ENCODE results near the gene STRC. TPM values are rescaled to one million over a fixed set of nuclear protein-coding genes. Genes with fewer than 3 reads are reported as not detected.
"Not testable (repeated sequence)": the region's sequence is repeated elsewhere in the genome, so short reads cannot be mapped to it uniquely, and the experiment has no call there.

The STRC gene
- total RNA-seq, result 0.05 TPM
- 1.8 TPM for polyA plus RNA-seq
- long read RNA-seq, donor 1, result 0 reads
- long read RNA-seq, donor 2, result 0 reads
- long read RNA-seq, donor 3, result 0 reads
- long read RNA-seq, donor 4, result 0 reads
- long read RNA-seq, donor 5, partial matches to known transcripts, result 0 of 1 reads
- long read RNA-seq, donor 5, other reads (novel, unspliced or antisense), result 0 of 1 reads
- long read RNA-seq, donor 6, result 0 reads
- long read RNA-seq, donor 7, result 0 reads
- long read RNA-seq, donor 8, result 0 reads
- long read RNA-seq, donor 9, result 0 reads
- long read RNA-seq, donor 10, result 0 reads

GRCh38 chr15:43618700-43619099 is at the start of gene STRC:
TSS of gene STRC (minus strand) at chr15:43618800. CDS start at chr15:43618722, 78 bp downstream.
- not testable (repeated sequence) for H3K4me3 ChIP-seq (ENCODE audit: low read length in 2 of 2); H3K27me3 ChIP-seq (ENCODE audit: control insufficient read depth in 2 of 2, insufficient read depth in 1 of 2, low read length in 1 of 2); DNase-seq (ENCODE audit: low read depth in 6 of 9, low spot score in 9 of 9); H3K4me1 ChIP-seq (ENCODE audit: control insufficient read depth in 2 of 2, insufficient read depth in 2 of 2, low read length in 2 of 2); H3K9me3 ChIP-seq (ENCODE audit: control insufficient read depth in 2 of 2, insufficient read depth in 1 of 2, low read length in 1 of 2); H3K36me3 ChIP-seq (ENCODE audit: control insufficient read depth in 2 of 2, insufficient read depth in 2 of 2, low read length in 1 of 2); H3K27ac ChIP-seq (ENCODE audit: low read depth in 1 of 2, low read length in 1 of 2)
- no CpG with 5 or more reads among the region's 2 CpGs for WGBS

GRCh38 chr15:43666177-43666576 is 47.6 kb upstream of the STRC start:
- H3K27me3 ChIP-seq (ENCODE audit: control insufficient read depth in 2 of 2, insufficient read depth in 1 of 2, low read length in 1 of 2); H3K9me3 ChIP-seq (ENCODE audit: control insufficient read depth in 2 of 2, insufficient read depth in 1 of 2, low read length in 1 of 2); H3K27ac ChIP-seq (ENCODE audit: low read depth in 1 of 2, low read length in 1 of 2); H3K4me1 ChIP-seq (ENCODE audit: control insufficient read depth in 2 of 2, insufficient read depth in 2 of 2, low read length in 2 of 2); H3K36me3 ChIP-seq (ENCODE audit: control insufficient read depth in 2 of 2, insufficient read depth in 2 of 2, low read length in 1 of 2); H3K4me3 ChIP-seq (ENCODE audit: low read length in 2 of 2); DNase-seq (ENCODE audit: low read depth in 6 of 9, low spot score in 9 of 9): not testable (repeated sequence)
- WGBS, result no CpG with 5 or more reads among the region's 1 CpG

GRCh38 chr15:43663333-43663732 is 44.7 kb upstream of the STRC start:
- WGBS, result no CpG with 5 or more reads among the region's 8 CpGs
- not testable (repeated sequence) for H3K4me1 ChIP-seq (ENCODE audit: control insufficient read depth in 2 of 2, insufficient read depth in 2 of 2, low read length in 2 of 2); H3K27ac ChIP-seq (ENCODE audit: low read depth in 1 of 2, low read length in 1 of 2); H3K9me3 ChIP-seq (ENCODE audit: control insufficient read depth in 2 of 2, insufficient read depth in 1 of 2, low read length in 1 of 2); H3K36me3 ChIP-seq (ENCODE audit: control insufficient read depth in 2 of 2, insufficient read depth in 2 of 2, low read length in 1 of 2); H3K4me3 ChIP-seq (ENCODE audit: low read length in 2 of 2); DNase-seq (ENCODE audit: low read depth in 6 of 9, low spot score in 9 of 9); H3K27me3 ChIP-seq (ENCODE audit: control insufficient read depth in 2 of 2, insufficient read depth in 1 of 2, low read length in 1 of 2)

GRCh38 chr15:43662293-43662692 is 43.7 kb upstream of the STRC start:
- DNase-seq (ENCODE audit: low read depth in 6 of 9, low spot score in 9 of 9); H3K9me3 ChIP-seq (ENCODE audit: control insufficient read depth in 2 of 2, insufficient read depth in 1 of 2, low read length in 1 of 2); H3K4me3 ChIP-seq (ENCODE audit: low read length in 2 of 2); H3K36me3 ChIP-seq (ENCODE audit: control insufficient read depth in 2 of 2, insufficient read depth in 2 of 2, low read length in 1 of 2); H3K4me1 ChIP-seq (ENCODE audit: control insufficient read depth in 2 of 2, insufficient read depth in 2 of 2, low read length in 2 of 2); H3K27ac ChIP-seq (ENCODE audit: low read depth in 1 of 2, low read length in 1 of 2); H3K27me3 ChIP-seq (ENCODE audit: control insufficient read depth in 2 of 2, insufficient read depth in 1 of 2, low read length in 1 of 2): not testable (repeated sequence)
- 96% methylated on average over 1 of the region's 2 CpGs for WGBS

GRCh38 chr15:43659727-43660126 is 41.1 kb upstream of the STRC start:
- not testable (repeated sequence) for H3K4me3 ChIP-seq (ENCODE audit: low read length in 2 of 2); H3K4me1 ChIP-seq (ENCODE audit: control insufficient read depth in 2 of 2, insufficient read depth in 2 of 2, low read length in 2 of 2); H3K27ac ChIP-seq (ENCODE audit: low read depth in 1 of 2, low read length in 1 of 2); DNase-seq (ENCODE audit: low read depth in 6 of 9, low spot score in 9 of 9); H3K9me3 ChIP-seq (ENCODE audit: control insufficient read depth in 2 of 2, insufficient read depth in 1 of 2, low read length in 1 of 2); H3K36me3 ChIP-seq (ENCODE audit: control insufficient read depth in 2 of 2, insufficient read depth in 2 of 2, low read length in 1 of 2); H3K27me3 ChIP-seq (ENCODE audit: control insufficient read depth in 2 of 2, insufficient read depth in 1 of 2, low read length in 1 of 2)
- 98% methylated on average over 5 of the region's 10 CpGs for WGBS

GRCh38 chr15:43649430-43649926 is 30.9 kb upstream of the STRC start:
- H3K36me3 ChIP-seq (ENCODE audit: control insufficient read depth in 2 of 2, insufficient read depth in 2 of 2, low read length in 1 of 2); H3K27me3 ChIP-seq (ENCODE audit: control insufficient read depth in 2 of 2, insufficient read depth in 1 of 2, low read length in 1 of 2); DNase-seq (ENCODE audit: low read depth in 6 of 9, low spot score in 9 of 9); H3K27ac ChIP-seq (ENCODE audit: low read depth in 1 of 2, low read length in 1 of 2); H3K9me3 ChIP-seq (ENCODE audit: control insufficient read depth in 2 of 2, insufficient read depth in 1 of 2, low read length in 1 of 2); H3K4me3 ChIP-seq (ENCODE audit: low read length in 2 of 2); H3K4me1 ChIP-seq (ENCODE audit: control insufficient read depth in 2 of 2, insufficient read depth in 2 of 2, low read length in 2 of 2): not testable (repeated sequence)
- 95% methylated on average over 16 of the region's 16 CpGs for WGBS

GRCh38 chr15:43648649-43649429 is 30.2 kb upstream of the STRC start, which contains the start of gene CATSPER2:
TSS of gene CATSPER2 (minus strand) at chr15:43648844. CDS start at chr15:43648061, 783 bp downstream.
- H3K4me1 ChIP-seq (ENCODE audit: control insufficient read depth in 2 of 2, insufficient read depth in 2 of 2, low read length in 2 of 2), result no peaks in the 10 kb centered on the region
- no peaks in the 10 kb centered on the region for H3K36me3 ChIP-seq (ENCODE audit: control insufficient read depth in 2 of 2, insufficient read depth in 2 of 2, low read length in 1 of 2)
- H3K4me3 ChIP-seq (ENCODE audit: low read length in 2 of 2), result no peak within 1 kb of the TSS
- no peaks in the 10 kb centered on the region for H3K27me3 ChIP-seq (ENCODE audit: control insufficient read depth in 2 of 2, insufficient read depth in 1 of 2, low read length in 1 of 2)
- no peaks in the 10 kb centered on the region for H3K9me3 ChIP-seq (ENCODE audit: control insufficient read depth in 2 of 2, insufficient read depth in 1 of 2, low read length in 1 of 2)
- DNase-seq (ENCODE audit: low read depth in 6 of 9, low spot score in 9 of 9), result no peak
- WGBS, result 96% methylated on average over 85 of the region's 85 CpGs
- no peak within 1 kb of the TSS for H3K27ac ChIP-seq (ENCODE audit: low read depth in 1 of 2, low read length in 1 of 2)

- H3K9me3 ChIP-seq (ENCODE audit: control insufficient read depth in 2 of 2, insufficient read depth in 1 of 2, low read length in 1 of 2); H3K4me1 ChIP-seq (ENCODE audit: control insufficient read depth in 2 of 2, insufficient read depth in 2 of 2, low read length in 2 of 2); H3K27me3 ChIP-seq (ENCODE audit: control insufficient read depth in 2 of 2, insufficient read depth in 1 of 2, low read length in 1 of 2); H3K4me3 ChIP-seq (ENCODE audit: low read length in 2 of 2); H3K27ac ChIP-seq (ENCODE audit: low read depth in 1 of 2, low read length in 1 of 2); DNase-seq (ENCODE audit: low read depth in 6 of 9, low spot score in 9 of 9); H3K36me3 ChIP-seq (ENCODE audit: control insufficient read depth in 2 of 2, insufficient read depth in 2 of 2, low read length in 1 of 2): not testable (repeated sequence)
- 97% methylated on average over 8 of the region's 8 CpGs for WGBS
Observed at GRCh38 chr15:43638464-43639204, 20.0 kb upstream of the STRC start.

- H3K9me3 ChIP-seq (ENCODE audit: control insufficient read depth in 2 of 2, insufficient read depth in 1 of 2, low read length in 1 of 2); H3K27me3 ChIP-seq (ENCODE audit: control insufficient read depth in 2 of 2, insufficient read depth in 1 of 2, low read length in 1 of 2); H3K36me3 ChIP-seq (ENCODE audit: control insufficient read depth in 2 of 2, insufficient read depth in 2 of 2, low read length in 1 of 2); H3K4me1 ChIP-seq (ENCODE audit: control insufficient read depth in 2 of 2, insufficient read depth in 2 of 2, low read length in 2 of 2); H3K4me3 ChIP-seq (ENCODE audit: low read length in 2 of 2); H3K27ac ChIP-seq (ENCODE audit: low read depth in 1 of 2, low read length in 1 of 2); DNase-seq (ENCODE audit: low read depth in 6 of 9, low spot score in 9 of 9): not testable (repeated sequence)
Observed at GRCh38 chr15:43626937-43627336, 8.3 kb upstream of the STRC start.
